ENCODE data around the gene IGSF3.

GRCh38 chr1:116581323-116581885, 86.1 kb downstream of the IGSF3 start:
- no peak for TF ChIP-seq POLR2AphosphoS5 (IDR thresholded peaks at IDR 0.05; ENCODE audit: borderline replicate concordance, low read depth, low read length)
- TF ChIP-seq EZH2 (IDR thresholded peaks at IDR 0.05) = no peak
